Bronchial epithelial cell (primary cell): Measurements from ENCODE around the gene LRRC9. TPM values are rescaled to one million over a fixed set of nuclear protein-coding genes. Genes with fewer than 3 reads are reported as not detected.

Source experiments
- DNase-seq: peaks from one replicate; pipeline ENCODE4 v3.0.0-alpha.2; 2010; ENCODE audit warnings: low read depth
- FAIRE-seq: peaks from 2 replicates; lab custom pipeline; 2011; peaks lifted over from hg19 to GRCh38; lab: Jason Lieb, UNC
- H3K27me3 ChIP-seq: 2 replicates; pipeline ENCODE4 v1.5.1; 2011; ENCODE audit warnings: low read length; ENCODE audit not compliant: control insufficient read depth, insufficient read depth
- H3K36me3 ChIP-seq: 2 replicates; pipeline ENCODE4 v1.5.1; 2011; ENCODE audit warnings: low read length; ENCODE audit not compliant: control insufficient read depth, insufficient read depth
- H3K4me3 ChIP-seq: 2 replicates; pipeline ENCODE4 v1.5.1; 2011; ENCODE audit warnings: mild to moderate bottlenecking, low read depth, low read length, control low read depth
- CTCF ChIP-seq: IDR thresholded peaks from 2 replicates; pipeline ENCODE4 v1.5.1; 2011; ENCODE audit warnings: mild to moderate bottlenecking, moderate library complexity, low read length, control low read depth, inconsistent platforms; ENCODE audit not compliant: insufficient read depth, severe bottlenecking
- total RNA-seq: library from RNA; depleted of rRNA; stranded (reverse); fragments of >200 nt; gene quantifications from 2 replicates; pipeline ENCODE4 v1.2.1, GENCODE V29; 2014

Gene LRRC9
- total RNA-seq, 1 donor from 2014 or later = not detected

GRCh38 chr14:59961518-59962062 is 41.6 kb downstream of the LRRC9 start:
- no peaks in the 10 kb centered on the region for H3K36me3 ChIP-seq
- no peak for FAIRE-seq
- H3K27me3 ChIP-seq = no peaks in the 10 kb centered on the region
- H3K4me3 ChIP-seq = no peak overlapping the region
- no peak for DNase-seq
- TF ChIP-seq CTCF = no peak

GRCh38 chr14:59964251-59965007 is 44.5 kb downstream of the LRRC9 start:
- FAIRE-seq (no peak), DNase-seq (peak; percentile 20)
- no peak for TF ChIP-seq CTCF

GRCh38 chr14:59969319-59969718 is 49.4 kb downstream of the LRRC9 start:
- no peak for TF ChIP-seq CTCF
- H3K4me3 ChIP-seq = no peak overlapping the region
- H3K27me3 ChIP-seq = no peaks in the 10 kb centered on the region
- no peak for FAIRE-seq
- no peaks in the 10 kb centered on the region for H3K36me3 ChIP-seq
- peak; percentile 62 for DNase-seq

More at GRCh38 chr14:59964251-59965007, 44.5 kb downstream of the LRRC9 start:
- Histone ChIP-seq H3K36me3 (no peaks in the 10 kb centered on the region), H3K27me3 (no peaks in the 10 kb centered on the region), H3K4me3 (no peak overlapping the region)

- no peaks in the 10 kb centered on the region for H3K27me3 ChIP-seq
- FAIRE-seq (no peak), DNase-seq (no peak)
- no peaks in the 10 kb centered on the region for H3K36me3 ChIP-seq
- TF ChIP-seq CTCF = no peak
- H3K4me3 ChIP-seq = no peak overlapping the region
Observed at GRCh38 chr14:59981564-59981963, 61.6 kb downstream of the LRRC9 start.

GRCh38 chr14:59983048-59983447 is 63.1 kb downstream of the LRRC9 start:
- TF ChIP-seq CTCF = no peak
- Histone ChIP-seq H3K36me3 (no peaks in the 10 kb centered on the region), H3K27me3 (no peaks in the 10 kb centered on the region), H3K4me3 (no peak overlapping the region)
- no peak for FAIRE-seq
- no peak for DNase-seq
